AG04449 (cell line): ENCODE measurements around the gene NUDT22.

ENCODE experiments used
- CTCF ChIA-PET: fragments of 350-600 bp; formaldehyde crosslinking; extraction: SDS; loops from one replicate; lab custom pipeline; 2021; ENCODE audit warnings: antibody characterized with exemption; lab: Yijun Ruan, JAX
- POLR2A ChIA-PET: fragments of 400-600, 350-600 bp; formaldehyde crosslinking; extraction: SDS; loops from one replicate; lab custom pipeline; 2020; ENCODE audit warnings: antibody characterized with exemption, inconsistent platforms; lab: Yijun Ruan, JAX
- DNase-seq: peaks from one replicate; pipeline ENCODE4 v3.0.0-alpha.2; 2010; ENCODE audit warnings: low read depth, low spot score
- H3K4me3 ChIP-seq: 2 replicates; pipeline ENCODE4 v1.5.1; 2011; ENCODE audit warnings: low read depth, mild to moderate bottlenecking, control low read depth, low read length
- CTCF ChIP-seq: IDR thresholded peaks from one replicate; pipeline ENCODE4 v1.5.1; 2011; ENCODE audit warnings: mild to moderate bottlenecking, moderate library complexity, low read length, control low read depth, inconsistent platforms; ENCODE audit not compliant: insufficient read depth; ENCODE audit errors: missing control alignments

Gene NUDT22

GRCh38 chr11:64247729-64248531 is 21.9 kb downstream of the NUDT22 start:
- no peak for DNase-seq
- CTCF ChIA-PET: interaction anchor here (0.8 to 10.8 kb wide), 6 partner anchors 8 to 107 kb away, joined by 3 to 224 read pairs (median 54); partner anchors contain the start of genes CATSPERZ, ESRRA and FERMT3

GRCh38 chr11:64248578-64248977 is 22.5 kb downstream of the NUDT22 start:
- ChIA-PET POLR2A (interaction anchor here (7.1 kb wide), 1 partner anchor 21 kb away, joined by 61 read pairs; no protein-coding TSS in a partner anchor), CTCF (interaction anchor here (4.1 to 10.8 kb wide), 4 partner anchors 17 to 54 kb away, joined by 20 to 224 read pairs (median 121); partner anchors contain the start of genes CATSPERZ, ESRRA and FERMT3)
- no peak for DNase-seq
- TF ChIP-seq CTCF: no peak
- H3K4me3 ChIP-seq: no peak overlapping the region

More at GRCh38 chr11:64247729-64248531, 21.9 kb downstream of the NUDT22 start:
- no peak for TF ChIP-seq CTCF
- H3K4me3 ChIP-seq: peak overlapping the region; percentile 75
- POLR2A ChIA-PET: interaction anchor here (7.1 kb wide), 1 partner anchor 22 kb away, joined by 61 read pairs; no protein-coding TSS in a partner anchor

DNA sequence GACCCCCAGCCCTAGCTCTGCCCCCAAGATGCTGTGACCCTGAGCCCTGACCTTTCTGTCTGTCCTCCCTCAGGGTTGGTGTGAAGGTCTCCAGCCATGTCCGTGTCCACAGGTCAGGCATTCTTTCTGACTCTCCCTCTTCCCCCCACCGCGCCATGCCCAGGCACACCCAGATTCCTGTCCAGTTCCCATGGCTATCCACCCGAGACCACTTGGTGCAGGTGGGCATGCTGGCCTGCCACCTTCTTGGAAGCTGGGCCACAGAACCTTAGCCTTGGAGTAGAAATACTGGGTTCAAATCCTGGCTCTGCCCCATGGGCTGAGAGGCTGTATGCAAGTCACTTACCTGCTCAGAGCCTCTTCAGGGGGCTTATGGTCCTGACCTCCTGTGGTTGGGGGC is 23.0 kb downstream of the NUDT22 start:
- DNase-seq: no peak
- ChIA-PET POLR2A (interaction anchor here (0.6 to 7.1 kb wide), 2 partner anchors 17 to 21 kb away, joined by 3 to 61 read pairs; no protein-coding TSS in a partner anchor), CTCF (interaction anchor here (1.1 to 10.8 kb wide), 5 partner anchors 8 to 54 kb away, joined by 3 to 224 read pairs (median 103); partner anchors contain the start of genes CATSPERZ, ESRRA, FERMT3 and FKBP2)
- H3K4me3 ChIP-seq: no peak overlapping the region
- TF ChIP-seq CTCF: no peak

DNA sequence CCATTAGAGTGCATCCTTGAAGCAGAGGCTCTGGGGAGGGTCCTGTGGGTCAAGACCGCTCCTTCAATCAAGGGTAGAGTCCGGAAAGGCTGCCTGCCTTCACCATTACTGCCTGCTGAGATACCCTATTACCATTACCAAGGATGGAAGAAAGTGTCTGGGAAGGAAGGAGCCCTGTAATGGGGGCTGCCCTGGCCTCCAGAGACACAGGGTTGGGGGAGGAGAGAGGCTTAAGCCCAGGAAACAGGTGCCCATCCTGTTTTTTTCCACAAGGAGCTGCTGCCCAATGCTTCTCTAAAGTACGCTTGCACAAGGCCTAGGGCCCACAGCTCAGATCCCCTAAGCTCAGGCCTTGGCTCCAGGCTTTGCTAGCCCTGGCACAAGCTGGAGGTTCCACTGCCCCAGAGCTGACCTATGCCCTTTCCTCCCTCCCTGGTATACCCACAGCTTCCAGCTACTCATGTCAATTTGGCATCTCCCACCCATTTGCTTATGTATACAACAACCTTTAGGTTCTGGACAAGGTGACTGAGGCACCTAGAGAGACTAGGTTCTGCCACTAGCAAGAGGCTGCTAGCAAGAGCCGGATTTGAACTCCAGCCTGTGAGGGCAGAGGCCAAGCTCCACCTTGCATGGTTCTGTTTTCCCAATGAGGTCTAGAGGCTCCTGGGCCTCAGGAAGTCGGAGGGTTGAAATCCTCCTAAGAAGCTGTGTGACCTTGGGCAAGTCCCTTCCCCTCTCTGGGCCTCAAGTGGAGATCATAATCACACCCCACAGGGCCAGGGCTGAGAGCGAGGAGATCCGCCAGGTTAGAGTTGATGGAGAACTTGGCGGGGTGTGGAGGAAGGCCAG is 23.7 kb downstream of the NUDT22 start:
- no peak overlapping the region for H3K4me3 ChIP-seq
- DNase-seq: no peak
- ChIA-PET POLR2A (interaction anchor here (0.6 to 1.4 kb wide), 4 partner anchors 9 to 22 kb away, joined by 3 to 5 read pairs (median 3); partner anchors contain the start of gene FKBP2), CTCF (interaction anchor here (1.0 to 10.8 kb wide), 17 partner anchors 7 to 105 kb away, joined by 3 to 224 read pairs (median 10); partner anchors contain the start of genes CATSPERZ, ESRRA, FERMT3 and FKBP2)
- no peak for TF ChIP-seq CTCF

DNA sequence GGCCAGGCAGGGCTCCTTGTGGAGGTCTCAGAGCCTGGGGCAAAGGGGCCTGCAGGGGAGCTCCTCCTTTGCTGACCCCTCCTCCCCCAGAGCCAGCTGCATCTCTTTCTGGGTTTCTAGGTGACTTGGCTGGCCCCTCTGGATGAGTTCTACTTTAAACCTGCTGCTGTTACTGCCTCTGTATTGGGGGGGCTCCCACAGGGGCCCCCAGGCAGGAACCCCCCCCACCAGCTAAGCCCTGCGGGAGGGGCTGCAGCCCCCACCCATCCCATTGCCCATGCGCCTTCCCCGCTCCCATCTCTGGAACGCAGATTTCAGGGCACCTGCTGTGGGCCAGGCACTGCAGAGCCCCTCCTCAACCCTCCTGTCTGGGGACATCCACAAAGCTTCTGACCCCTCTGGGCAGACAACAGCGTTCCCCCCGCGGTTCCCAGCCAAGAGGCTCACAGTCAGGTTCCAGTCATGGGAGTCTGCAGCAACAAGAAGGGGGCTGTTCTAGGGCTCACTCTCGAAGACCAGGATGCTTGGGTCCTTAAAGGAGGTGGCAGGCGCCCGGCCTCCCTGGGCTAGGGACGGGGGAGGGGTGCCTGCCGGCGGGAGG is 24.4 kb downstream of the NUDT22 start:
- peak overlapping the region; percentile 72 for H3K4me3 ChIP-seq
- ChIA-PET CTCF (interaction anchor here (0.6 to 10.8 kb wide), 26 partner anchors 7 to 108 kb away, joined by 3 to 224 read pairs (median 6); partner anchors contain the start of genes CATSPERZ, ESRRA, FERMT3 and FKBP2), POLR2A (interaction anchor here (1.0 to 1.4 kb wide), 3 partner anchors 9 to 21 kb away, joined by 3 to 5 read pairs (median 3); partner anchors contain the start of gene FKBP2)
- no peak for DNase-seq
- no peak for TF ChIP-seq CTCF
